CD14-positive monocyte (primary cell): Measurements from ENCODE around the gene CCDC186. TPM values are rescaled to one million over a fixed set of nuclear protein-coding genes. Genes with fewer than 3 reads are reported as not detected.

Experiments
- DNase-seq, 3 donors: peaks; one replicate each; pipeline ENCODE4 v3.0.0-alpha.2; 2011 to 2022
- H2AFZ ChIP-seq: 2 replicates; pipeline ENCODE4 v1.6.0; 2012; ENCODE audit warnings: mild to moderate bottlenecking, low read depth, low read length, inconsistent platforms; ENCODE audit not compliant: insufficient read depth, poor library complexity, severe bottlenecking
- H3K27ac ChIP-seq, 2 donors: 1 replicate in 1 of 2; 2 replicates in 1 of 2; pipeline ENCODE4 v1.5.1; 2012 to 2013; ENCODE audit warnings: low read length in 2 of 2, control low read depth in 1 of 2, inconsistent platforms in 1 of 2, low read depth in 1 of 2, mild to moderate bottlenecking in 1 of 2
- H3K27me3 ChIP-seq, 2 donors: one replicate each; pipeline versions ENCODE4 v1.6.0 to v1.6.1; 2011 to 2013; ENCODE audit warnings: low read length in 2 of 2; ENCODE audit not compliant: control insufficient read depth in 2 of 2, insufficient read depth in 2 of 2
- H3K36me3 ChIP-seq, 2 donors: replicated peaks in 1 of 2; 1 replicate in 1 of 2; 2 replicates in 1 of 2; pipeline versions ENCODE4 v1.5.1 to v1.6.1; 2012 to 2013; ENCODE audit warnings: low read length in 2 of 2, control low read depth in 1 of 2, inconsistent platforms in 1 of 2, mild to moderate bottlenecking in 1 of 2; ENCODE audit not compliant: insufficient read depth in 2 of 2, control insufficient read depth in 1 of 2
- H3K4me1 ChIP-seq, 2 donors: 1 replicate in 1 of 2; 2 replicates in 1 of 2; pipeline versions ENCODE4 v1.5.1 to v1.6.1; 2012 to 2013; ENCODE audit warnings: low read length in 2 of 2, control low read depth in 1 of 2, inconsistent platforms in 1 of 2, mild to moderate bottlenecking in 1 of 2, moderate library complexity in 1 of 2; ENCODE audit not compliant: insufficient read depth in 2 of 2, control insufficient read depth in 1 of 2
- H3K4me2 ChIP-seq: replicated peaks from 2 replicates; pipeline ENCODE3; 2012; ENCODE audit warnings: low read length, moderate library complexity, mild to moderate bottlenecking; ENCODE audit not compliant: poor library complexity, severe bottlenecking; ENCODE audit errors: extremely low read depth
- H3K4me3 ChIP-seq, 3 experiments: fragments of 200-600 bp in 1 of 3; sonication (generic) in 1 of 3; replicated peaks in 1 of 3; 1 replicate in 2 of 3; 2 replicates in 1 of 3; pipeline ENCODE4 v1.5.1; 2011 to 2013; ENCODE audit warnings: low read length in 3 of 3, mild to moderate bottlenecking in 3 of 3, control low read depth in 2 of 3, low read depth in 2 of 3, inconsistent platforms in 1 of 3, moderate library complexity in 1 of 3
- H3K79me2 ChIP-seq: 2 replicates; pipeline ENCODE4 v1.6.0; 2012; ENCODE audit warnings: mild to moderate bottlenecking, control low read depth, inconsistent platforms, low read length, moderate library complexity; ENCODE audit not compliant: insufficient read depth
- H3K9ac ChIP-seq: 2 replicates; pipeline ENCODE4 v1.6.0; 2017; ENCODE audit warnings: low read length, mild to moderate bottlenecking; ENCODE audit not compliant: insufficient read depth, poor library complexity, severe bottlenecking
- H3K9me3 ChIP-seq, 2 donors: replicated peaks in 1 of 2; 1 replicate in 1 of 2; 2 replicates in 1 of 2; pipeline versions ENCODE4 v1.5.1 to v1.6.1; 2012 to 2013; ENCODE audit warnings: low read length in 2 of 2, control low read depth in 1 of 2; ENCODE audit not compliant: control insufficient read depth in 1 of 2, insufficient read depth in 1 of 2
- H4K20me1 ChIP-seq: 2 replicates; pipeline ENCODE4 v1.6.0; 2012; ENCODE audit warnings: mild to moderate bottlenecking, low read length, control low read depth, moderate library complexity; ENCODE audit not compliant: insufficient read depth
- H3K27ac Mint-ChIP-seq, 7 donors: one replicate each; pipeline ENCODE4 v1.8.0; 2020; ENCODE audit warnings: mild to moderate bottlenecking in 7 of 7, mixed read lengths in 7 of 7, moderate library complexity in 6 of 7, inconsistent platforms in 2 of 7
- H3K27me3 Mint-ChIP-seq, 3 donors: one replicate each; pipeline ENCODE4 v1.8.0; 2021 to 2022; ENCODE audit warnings: low read depth in 3 of 3, mild to moderate bottlenecking in 3 of 3, mixed read lengths in 3 of 3, moderate library complexity in 3 of 3, inconsistent platforms in 1 of 3
- H3K36me3 Mint-ChIP-seq, 2 donors: one replicate each; pipeline ENCODE4 v1.8.0; 2020; ENCODE audit warnings: mixed read lengths in 2 of 2, inconsistent platforms in 1 of 2, mild to moderate bottlenecking in 1 of 2
- H3K4me1 Mint-ChIP-seq: one replicate; pipeline ENCODE4 v1.8.0; 2020; ENCODE audit warnings: mild to moderate bottlenecking, mixed read lengths
- H3K4me3 Mint-ChIP-seq, 2 donors: one replicate each; pipeline ENCODE4 v1.8.0; 2020; ENCODE audit warnings: mild to moderate bottlenecking in 2 of 2, mixed read lengths in 2 of 2, moderate library complexity in 1 of 2
- H3K9me3 Mint-ChIP-seq, 7 donors: one replicate each; pipeline ENCODE4 v1.8.0; 2020 to 2022; ENCODE audit warnings: mixed read lengths in 7 of 7, mild to moderate bottlenecking in 6 of 7, moderate library complexity in 6 of 7, inconsistent platforms in 2 of 7
- CTCF ChIP-seq: fragments of 200-600 bp; IDR thresholded peaks from one replicate; pipeline ENCODE4 v1.8.0; 2022; ENCODE audit warnings: antibody characterized with exemption, mild to moderate bottlenecking
- WGBS: methylation state at CpG from one replicate; pipeline ENCODE4 v1.1.5; 2013; ENCODE audit warnings: missing lambda C conversion rate; ENCODE audit not compliant: insufficient coverage; 5-methylcytosine and 5-hydroxymethylcytosine counted together
- intact Hi-C, 2 donors: fragments of 100-400 bp; cut with micrococcal nuclease; formaldehyde crosslinking; loops; one replicate each; pipeline versions ENCODE4 v1.15.0 to v1.15.1; 2023
- polyA plus RNA-seq, 3 donors: library from polyadenylated mRNA; depleted of rRNA in 1 of 3; unstranded in 2 of 3; stranded (reverse) in 1 of 3; fragments of 300-500 nt in 2 of 3; fragments of >200 nt in 1 of 3; fragmentation: Illumina TruSeq in 2 of 3; gene quantifications; 1 replicate in 2 of 3; 2 replicates in 1 of 3; pipeline ENCODE4 v1.2.3, GENCODE V29; 2012 to 2021

CCDC186 gene
- polyA plus RNA-seq, 3 donors = 6.9 to 9.8 (median 8.9) TPM

- TF ChIP-seq CTCF = no peak
- H3K4me1 Mint-ChIP-seq = no peaks in the 10 kb centered on the region
- Histone ChIP-seq H3K9me3 (no peaks in the 10 kb centered on the region), H3K36me3 (no peaks in the 10 kb centered on the region), H3K79me2 (no peaks in the 10 kb centered on the region), H3K4me3 (no peak overlapping the region), H3K4me2 (no peak overlapping the region), H3K4me1 (no peaks in the 10 kb centered on the region), H4K20me1 (no peaks in the 10 kb centered on the region), H3K27ac (no peak overlapping the region), H2AFZ (no peak overlapping the region), H3K9ac (no peak overlapping the region), H3K27me3 (no peaks in the 10 kb centered on the region)
- no peak for DNase-seq
- H3K36me3 Mint-ChIP-seq = no peaks in the 10 kb centered on the region
- H3K9me3 Mint-ChIP-seq = peaks cover 0 to 2% (median 0%) of the 10 kb centered on the region in 7 donors
- peaks cover 3 to 7% (median 4%) of the 10 kb centered on the region in 3 donors for H3K27me3 Mint-ChIP-seq
- H3K4me3 Mint-ChIP-seq = no peak overlapping the region
- intact Hi-C loops = no loop called here
- WGBS = no CpG with 5 or more reads among the region's 3 CpGs
- no peak overlapping the region for H3K27ac Mint-ChIP-seq
Observed at GRCh38 chr10:114180937-114181336, 6.9 kb upstream of the CCDC186 start.

DNA sequence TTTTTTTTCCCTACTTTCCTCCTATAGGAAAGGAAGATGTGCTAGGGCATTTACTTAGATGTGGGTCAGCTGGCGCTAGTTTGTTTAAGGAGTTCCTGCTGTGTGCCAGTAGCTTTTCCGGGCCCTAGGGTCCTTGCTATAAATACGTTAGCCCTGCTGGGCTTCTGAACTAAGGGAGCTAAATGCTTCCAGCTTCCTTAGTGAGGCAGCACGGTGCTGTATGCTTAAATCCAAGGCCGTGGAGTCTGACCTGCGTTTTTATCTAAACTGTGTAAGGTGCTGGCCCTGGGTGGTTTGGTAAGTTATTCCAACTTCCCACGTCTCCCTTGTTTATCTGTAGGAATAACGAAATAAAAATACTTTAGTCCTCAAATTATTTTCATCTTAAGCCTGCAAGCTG is 5.7 kb upstream of the CCDC186 start:
- no peak for TF ChIP-seq CTCF
- H3K9me3 Mint-ChIP-seq = peaks cover 0 to 2% (median 0%) of the 10 kb centered on the region in 7 donors
- no peaks in the 10 kb centered on the region for H3K36me3 Mint-ChIP-seq
- Histone ChIP-seq H2AFZ (no peak overlapping the region), H3K9ac (no peak overlapping the region), H3K4me2 (no peak overlapping the region), H3K36me3 (no peaks in the 10 kb centered on the region), H3K4me1 (peaks cover 4% of the 10 kb centered on the region in 2 donors), H3K4me3 (no peak overlapping the region), H4K20me1 (no peaks in the 10 kb centered on the region), H3K27me3 (no peaks in the 10 kb centered on the region), H3K9me3 (no peaks in the 10 kb centered on the region), H3K79me2 (no peaks in the 10 kb centered on the region), H3K27ac (no peak overlapping the region)
- peaks cover 4% of the 10 kb centered on the region for H3K4me1 Mint-ChIP-seq
- peaks cover 3 to 6% (median 4%) of the 10 kb centered on the region in 3 donors for H3K27me3 Mint-ChIP-seq
- no peak overlapping the region for H3K4me3 Mint-ChIP-seq
- DNase-seq = no peak
- H3K27ac Mint-ChIP-seq = no peak overlapping the region
- WGBS = 100% methylated on average over 2 of the region's 8 CpGs
- intact Hi-C loops = no loop called here
